ENCODE measurements around the gene PTPN11. TPM values are rescaled to one million over a fixed set of nuclear protein-coding genes. Genes with fewer than 3 reads are reported as not detected.
"Not testable (repeated sequence)": the region's sequence is repeated elsewhere in the genome, so short reads cannot be mapped to it uniquely, and the experiment has no call there.

The PTPN11 gene
- total RNA-seq, 1 donor from 2014 or later = 77.3 TPM

GRCh38 chr12:112409906-112410244, 8.9 kb upstream of the PTPN11 start:
- H3K36me3 Mint-ChIP-seq (ENCODE audit: insufficient read depth) = peaks cover 24% of the 10 kb centered on the region
- no peak for TF ChIP-seq CTCF (IDR thresholded peaks at IDR 0.05; ENCODE audit: unreplicated experiment)
- H3K4me3 Mint-ChIP-seq (ENCODE audit: low read depth) = peak overlapping the region; percentile 100
- H3K27ac Mint-ChIP-seq = peak overlapping the region; percentile 100
- DNase-seq (ENCODE audit: low spot score, unreplicated experiment) = no peak
- H3K9me3 Mint-ChIP-seq (ENCODE audit: low read depth) = no peaks in the 10 kb centered on the region
- peaks cover 4% of the 10 kb centered on the region for H3K27me3 Mint-ChIP-seq
- H3K4me1 Mint-ChIP-seq (ENCODE audit: low read depth) = peaks cover 17% of the 10 kb centered on the region

GRCh38 chr12:112413855-112414625, 4.7 kb upstream of the PTPN11 start:
- no peak overlapping the region for H3K4me3 Mint-ChIP-seq (ENCODE audit: low read depth)
- no peak for DNase-seq (ENCODE audit: low spot score, unreplicated experiment)

GRCh38 chr12:112415457-112415856, 3.3 kb upstream of the PTPN11 start:
- not testable (repeated sequence) for H3K27me3 Mint-ChIP-seq; H3K4me3 Mint-ChIP-seq (ENCODE audit: low read depth); H3K27ac Mint-ChIP-seq; H3K9me3 Mint-ChIP-seq (ENCODE audit: low read depth); H3K4me1 Mint-ChIP-seq (ENCODE audit: low read depth); H3K36me3 Mint-ChIP-seq (ENCODE audit: insufficient read depth); DNase-seq (ENCODE audit: low spot score, unreplicated experiment)

More at GRCh38 chr12:112413855-112414625, 4.7 kb upstream of the PTPN11 start:
- Mint-ChIP-seq H3K4me1 (ENCODE audit: low read depth) (peaks cover 4% of the 10 kb centered on the region), H3K9me3 (ENCODE audit: low read depth) (no peaks in the 10 kb centered on the region), H3K36me3 (ENCODE audit: insufficient read depth) (peaks cover 2% of the 10 kb centered on the region), H3K27me3 (peaks cover 4% of the 10 kb centered on the region), H3K27ac (no peak overlapping the region)
- TF ChIP-seq CTCF (IDR thresholded peaks at IDR 0.05; ENCODE audit: unreplicated experiment) = no peak

- no peak for TF ChIP-seq CTCF (IDR thresholded peaks at IDR 0.05; ENCODE audit: unreplicated experiment)
- peak overlapping the region; percentile 96 for H3K4me3 Mint-ChIP-seq (ENCODE audit: low read depth)
- H3K36me3 Mint-ChIP-seq (ENCODE audit: insufficient read depth) = no peaks in the 10 kb centered on the region
- peak overlapping the region; percentile 98 for H3K27ac Mint-ChIP-seq
- DNase-seq (ENCODE audit: low spot score, unreplicated experiment) = no peak
- peaks cover 10% of the 10 kb centered on the region for H3K4me1 Mint-ChIP-seq (ENCODE audit: low read depth)
- peaks cover 4% of the 10 kb centered on the region for H3K27me3 Mint-ChIP-seq
- H3K9me3 Mint-ChIP-seq (ENCODE audit: low read depth) = no peaks in the 10 kb centered on the region
Measured at GRCh38 chr12:112418273-112418607, 507 bp upstream of the PTPN11 start.

GRCh38 chr12:112419297-112420133, 768 bp downstream of the PTPN11 start:
- Mint-ChIP-seq H3K4me3 (ENCODE audit: low read depth) (peak overlapping the region; percentile 92), H3K27me3 (no peaks in the 10 kb centered on the region), H3K27ac (peak overlapping the region; percentile 99), H3K4me1 (ENCODE audit: low read depth) (peaks cover 10% of the 10 kb centered on the region), H3K36me3 (ENCODE audit: insufficient read depth) (no peaks in the 10 kb centered on the region), H3K9me3 (ENCODE audit: low read depth) (no peaks in the 10 kb centered on the region)
- no peak for TF ChIP-seq CTCF (IDR thresholded peaks at IDR 0.05; ENCODE audit: unreplicated experiment)
- no peak for DNase-seq (ENCODE audit: low spot score, unreplicated experiment)
